ENCODE measurements around the gene CCDC200. TPM values are rescaled to one million over a fixed set of nuclear protein-coding genes. Genes with fewer than 3 reads are reported as not detected.
"Not testable (repeated sequence)": the region's sequence is repeated elsewhere in the genome, so short reads cannot be mapped to it uniquely, and the experiment has no call there.

Gene CCDC200
- total RNA-seq, 1 donor, result not detected

GRCh38 chr17:43210576-43210975 is 17.8 kb downstream of the CCDC200 start:
- DNase-seq (ENCODE audit: insufficient read length, low spot score, missing footprints), result no peak
- H4K20me1 ChIP-seq (ENCODE audit: insufficient read depth, low read length), result no peaks in the 10 kb centered on the region
- peak overlapping the region; percentile 92 for H3K4me2 ChIP-seq (ENCODE audit: insufficient read depth, low read length)
- no peak overlapping the region for H2AFZ ChIP-seq (ENCODE audit: low read length)
- H3K36me3 ChIP-seq (ENCODE audit: insufficient read depth, low read length), result peaks cover 59% of the 10 kb centered on the region
- H3K79me2 ChIP-seq (ENCODE audit: insufficient read depth, low read length), result peaks cover 18% of the 10 kb centered on the region
- H3K4me3 ChIP-seq (ENCODE audit: insufficient read depth, low read length), result no peak overlapping the region
- peak overlapping the region; percentile 76 for H3K27ac ChIP-seq (ENCODE audit: low read depth, low read length)
- H3K27me3 ChIP-seq (ENCODE audit: insufficient read depth, low read length), result no peaks in the 10 kb centered on the region
- H3K4me1 ChIP-seq (ENCODE audit: insufficient read depth, low read length), result peaks cover 22% of the 10 kb centered on the region
- H3K9me3 ChIP-seq (ENCODE audit: low read depth, low read length), result no peaks in the 10 kb centered on the region
- TF ChIP-seq, protein P1, sequence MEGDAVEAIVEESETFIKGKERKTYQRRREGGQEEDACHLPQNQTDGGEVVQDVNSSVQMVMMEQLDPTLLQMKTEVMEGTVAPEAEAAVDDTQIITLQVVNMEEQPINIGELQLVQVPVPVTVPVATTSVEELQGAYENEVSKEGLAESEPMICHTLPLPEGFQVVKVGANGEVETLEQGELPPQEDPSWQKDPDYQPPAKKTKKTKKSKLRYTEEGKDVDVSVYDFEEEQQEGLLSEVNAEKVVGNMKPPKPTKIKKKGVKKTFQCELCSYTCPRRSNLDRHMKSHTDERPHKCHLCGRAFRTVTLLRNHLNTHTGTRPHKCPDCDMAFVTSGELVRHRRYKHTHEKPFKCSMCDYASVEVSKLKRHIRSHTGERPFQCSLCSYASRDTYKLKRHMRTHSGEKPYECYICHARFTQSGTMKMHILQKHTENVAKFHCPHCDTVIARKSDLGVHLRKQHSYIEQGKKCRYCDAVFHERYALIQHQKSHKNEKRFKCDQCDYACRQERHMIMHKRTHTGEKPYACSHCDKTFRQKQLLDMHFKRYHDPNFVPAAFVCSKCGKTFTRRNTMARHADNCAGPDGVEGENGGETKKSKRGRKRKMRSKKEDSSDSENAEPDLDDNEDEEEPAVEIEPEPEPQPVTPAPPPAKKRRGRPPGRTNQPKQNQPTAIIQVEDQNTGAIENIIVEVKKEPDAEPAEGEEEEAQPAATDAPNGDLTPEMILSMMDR (IDR thresholded peaks at IDR 0.05; ENCODE audit: extremely low read depth, low read depth, low read length), result no peak

DNA sequence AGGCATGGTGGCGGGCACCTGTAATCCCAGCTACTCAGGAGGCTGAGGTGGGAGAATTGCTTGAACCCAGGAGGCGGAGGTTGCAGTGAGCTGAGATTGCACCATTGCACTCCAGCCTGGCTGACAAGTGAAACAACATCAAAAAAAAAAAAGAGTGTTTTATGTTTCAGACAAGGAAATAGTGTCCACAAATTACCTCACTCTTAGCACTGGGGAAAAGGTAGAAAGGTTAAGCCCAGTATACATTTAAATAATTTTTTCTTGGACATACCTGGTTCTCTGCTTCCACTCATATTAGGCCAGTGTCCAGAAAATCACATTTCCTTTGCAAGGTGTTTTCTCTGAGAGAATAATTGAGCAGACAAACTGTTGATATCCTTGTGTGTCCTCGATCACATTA is 25.4 kb downstream of the CCDC200 start:
- peaks cover 85% of the 10 kb centered on the region for H3K36me3 ChIP-seq (ENCODE audit: insufficient read depth, low read length)
- H2AFZ ChIP-seq (ENCODE audit: low read length); H3K4me2 ChIP-seq (ENCODE audit: insufficient read depth, low read length); H3K27ac ChIP-seq (ENCODE audit: low read depth, low read length); DNase-seq (ENCODE audit: insufficient read length, low spot score, missing footprints); H3K79me2 ChIP-seq (ENCODE audit: insufficient read depth, low read length); H3K27me3 ChIP-seq (ENCODE audit: insufficient read depth, low read length); H3K4me3 ChIP-seq (ENCODE audit: insufficient read depth, low read length); H4K20me1 ChIP-seq (ENCODE audit: insufficient read depth, low read length); H3K4me1 ChIP-seq (ENCODE audit: insufficient read depth, low read length); H3K9me3 ChIP-seq (ENCODE audit: low read depth, low read length): not testable (repeated sequence)

- DNase-seq (ENCODE audit: insufficient read length, low spot score, missing footprints), result no peak
- no peaks in the 10 kb centered on the region for H4K20me1 ChIP-seq (ENCODE audit: insufficient read depth, low read length)
- H3K36me3 ChIP-seq (ENCODE audit: insufficient read depth, low read length), result peaks cover 89% of the 10 kb centered on the region
- H2AFZ ChIP-seq (ENCODE audit: low read length), result no peak overlapping the region
- no peaks in the 10 kb centered on the region for H3K4me1 ChIP-seq (ENCODE audit: insufficient read depth, low read length)
- no peak overlapping the region for H3K4me2 ChIP-seq (ENCODE audit: insufficient read depth, low read length)
- H3K27me3 ChIP-seq (ENCODE audit: insufficient read depth, low read length), result no peaks in the 10 kb centered on the region
- no peak overlapping the region for H3K27ac ChIP-seq (ENCODE audit: low read depth, low read length)
- no peaks in the 10 kb centered on the region for H3K79me2 ChIP-seq (ENCODE audit: insufficient read depth, low read length)
- TF ChIP-seq, protein P1 (IDR thresholded peaks at IDR 0.05; ENCODE audit: extremely low read depth, low read depth, low read length), result no peak
- H3K4me3 ChIP-seq (ENCODE audit: insufficient read depth, low read length), result no peak overlapping the region
- H3K9me3 ChIP-seq (ENCODE audit: low read depth, low read length), result no peaks in the 10 kb centered on the region
Measured at GRCh38 chr17:43200127-43200526, 28.3 kb downstream of the CCDC200 start.

DNA sequence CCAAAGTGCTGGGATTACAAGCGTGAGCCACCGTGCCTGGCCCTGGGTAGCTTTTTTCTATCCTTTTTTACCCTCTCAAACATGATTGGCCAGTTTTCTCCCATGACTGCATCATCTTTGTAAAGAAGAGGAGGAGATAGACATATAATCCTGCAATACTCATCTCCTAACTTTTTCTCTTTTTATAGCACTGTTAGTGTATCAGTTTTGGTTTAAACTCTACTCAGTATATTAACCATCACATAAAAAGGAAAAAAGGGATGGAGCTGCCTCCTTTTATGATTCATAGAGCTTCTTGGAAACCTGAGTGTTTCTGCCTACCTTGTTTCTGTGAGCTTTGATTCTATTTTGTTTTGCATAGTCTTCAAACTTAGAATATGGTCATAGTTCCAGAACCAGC is 28.8 kb downstream of the CCDC200 start:
- TF ChIP-seq, protein P1 (IDR thresholded peaks at IDR 0.05; ENCODE audit: extremely low read depth, low read depth, low read length), result no peak
- Histone ChIP-seq H3K4me2 (ENCODE audit: insufficient read depth, low read length) (no peak overlapping the region), H3K9me3 (ENCODE audit: low read depth, low read length) (no peaks in the 10 kb centered on the region), H4K20me1 (ENCODE audit: insufficient read depth, low read length) (no peaks in the 10 kb centered on the region), H2AFZ (ENCODE audit: low read length) (no peak overlapping the region), H3K27ac (ENCODE audit: low read depth, low read length) (no peak overlapping the region), H3K36me3 (ENCODE audit: insufficient read depth, low read length) (peaks cover 90% of the 10 kb centered on the region), H3K4me3 (ENCODE audit: insufficient read depth, low read length) (no peak overlapping the region), H3K27me3 (ENCODE audit: insufficient read depth, low read length) (no peaks in the 10 kb centered on the region), H3K79me2 (ENCODE audit: insufficient read depth, low read length) (no peaks in the 10 kb centered on the region), H3K4me1 (ENCODE audit: insufficient read depth, low read length) (no peaks in the 10 kb centered on the region)
- no peak for DNase-seq (ENCODE audit: insufficient read length, low spot score, missing footprints)

Data from osteoblast (primary cell).